ENCODE results near the gene TMEM233. TPM values are rescaled to one million over a fixed set of nuclear protein-coding genes. Genes with fewer than 3 reads are reported as not detected.

TMEM233 gene
- polyA plus RNA-seq, 2 of the 4 experiments (the other 2 are of a cell fraction), result not detected

GRCh38 chr12:119678459-119678858 is 84.9 kb downstream of the TMEM233 start (continued):
- TF ChIP-seq, protein P1, sequence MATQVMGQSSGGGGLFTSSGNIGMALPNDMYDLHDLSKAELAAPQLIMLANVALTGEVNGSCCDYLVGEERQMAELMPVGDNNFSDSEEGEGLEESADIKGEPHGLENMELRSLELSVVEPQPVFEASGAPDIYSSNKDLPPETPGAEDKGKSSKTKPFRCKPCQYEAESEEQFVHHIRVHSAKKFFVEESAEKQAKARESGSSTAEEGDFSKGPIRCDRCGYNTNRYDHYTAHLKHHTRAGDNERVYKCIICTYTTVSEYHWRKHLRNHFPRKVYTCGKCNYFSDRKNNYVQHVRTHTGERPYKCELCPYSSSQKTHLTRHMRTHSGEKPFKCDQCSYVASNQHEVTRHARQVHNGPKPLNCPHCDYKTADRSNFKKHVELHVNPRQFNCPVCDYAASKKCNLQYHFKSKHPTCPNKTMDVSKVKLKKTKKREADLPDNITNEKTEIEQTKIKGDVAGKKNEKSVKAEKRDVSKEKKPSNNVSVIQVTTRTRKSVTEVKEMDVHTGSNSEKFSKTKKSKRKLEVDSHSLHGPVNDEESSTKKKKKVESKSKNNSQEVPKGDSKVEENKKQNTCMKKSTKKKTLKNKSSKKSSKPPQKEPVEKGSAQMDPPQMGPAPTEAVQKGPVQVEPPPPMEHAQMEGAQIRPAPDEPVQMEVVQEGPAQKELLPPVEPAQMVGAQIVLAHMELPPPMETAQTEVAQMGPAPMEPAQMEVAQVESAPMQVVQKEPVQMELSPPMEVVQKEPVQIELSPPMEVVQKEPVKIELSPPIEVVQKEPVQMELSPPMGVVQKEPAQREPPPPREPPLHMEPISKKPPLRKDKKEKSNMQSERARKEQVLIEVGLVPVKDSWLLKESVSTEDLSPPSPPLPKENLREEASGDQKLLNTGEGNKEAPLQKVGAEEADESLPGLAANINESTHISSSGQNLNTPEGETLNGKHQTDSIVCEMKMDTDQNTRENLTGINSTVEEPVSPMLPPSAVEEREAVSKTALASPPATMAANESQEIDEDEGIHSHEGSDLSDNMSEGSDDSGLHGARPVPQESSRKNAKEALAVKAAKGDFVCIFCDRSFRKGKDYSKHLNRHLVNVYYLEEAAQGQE (IDR thresholded peaks at IDR 0.05), result no peak

- no peak for DNase-seq (ENCODE audit: low read depth in 1 of 2, low spot score in 1 of 2)
- WGBS (ENCODE audit: missing lambda C conversion rate), result 86% methylated on average over 5 of the region's 5 CpGs
- no peak overlapping the region for H3K27ac ChIP-seq
- TF ChIP-seq MAZ (IDR thresholded peaks at IDR 0.05; ENCODE audit: borderline replicate concordance, low read depth, low read length), result no peak
- TF ChIP-seq, protein P1 (IDR thresholded peaks at IDR 0.05), result no peak
- POLR2A ChIA-PET, result no interaction called here
- no peak for ATAC-seq
- H3K4me1 ChIP-seq, result 0 out of 3 replicates have a peak, but pooled peaks cover 5% of the 10 kb centered on the region
- H3K4me3 ChIP-seq, result no peak overlapping the region
- CTCF ChIA-PET, result interaction anchor here (1.0 to 1.3 kb wide), 2 partner anchors 16 to 1303 kb away, joined by 3 to 4 read pairs; partner anchors contain the start of gene SUDS3
- no peak for FAIRE-seq
- H3K9me3 ChIP-seq, result no peaks in the 10 kb centered on the region
- no peak overlapping the region for H3K4me2 ChIP-seq
Observed at GRCh38 chr12:119679081-119679480, 85.5 kb downstream of the TMEM233 start.

DNA sequence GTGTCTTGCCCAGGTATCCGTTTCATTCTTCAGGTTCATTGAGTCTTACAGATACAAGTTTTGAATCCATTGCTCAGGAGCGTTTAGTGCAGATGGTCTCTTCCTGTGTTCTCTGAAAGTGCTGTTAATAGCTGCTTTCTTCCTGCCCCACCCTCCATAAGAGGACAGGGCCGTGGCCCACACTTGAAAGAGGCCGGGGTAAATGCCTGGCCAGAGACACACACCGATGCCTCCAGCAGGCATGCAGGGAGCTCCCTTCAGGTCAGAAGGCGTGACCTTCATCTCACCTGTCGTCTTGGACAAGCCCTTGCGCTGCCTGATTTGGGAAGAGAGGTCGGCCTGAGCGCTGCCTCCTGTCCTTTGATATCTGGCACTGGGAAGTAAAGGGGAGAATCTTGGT is 85.9 kb downstream of the TMEM233 start:
- 94% methylated on average over 10 of the region's 10 CpGs for WGBS (ENCODE audit: missing lambda C conversion rate)
- POLR2A ChIA-PET, result no interaction called here
- no peak overlapping the region for H3K4me3 ChIP-seq
- DNase-seq (ENCODE audit: low read depth in 1 of 2, low spot score in 1 of 2) (no peak), ATAC-seq (no peak), FAIRE-seq (no peak)
- no peak overlapping the region for H3K4me2 ChIP-seq
- no peaks in the 10 kb centered on the region for H3K9me3 ChIP-seq
- CTCF ChIA-PET, result interaction anchor here (1.0 to 1.3 kb wide), 2 partner anchors 16 to 1303 kb away, joined by 3 to 4 read pairs; partner anchors contain the start of gene SUDS3
- TF ChIP-seq RFX5 (IDR thresholded peaks at IDR 0.05), result no peak
- no peak for TF ChIP-seq RARB (CRISPR knock-in tag; IDR thresholded peaks at IDR 0.05)
- no peak for TF ChIP-seq FOSL2 (IDR thresholded peaks at IDR 0.05)
- no peak for TF ChIP-seq FOSL2 (CRISPR knock-in tag; IDR thresholded peaks at IDR 0.05)
- TF ChIP-seq FOXS1 (CRISPR knock-in tag; IDR thresholded peaks at IDR 0.05), result no peak
- TF ChIP-seq CEBPB (IDR thresholded peaks at IDR 0.05), result no peak
- no peak for TF ChIP-seq HOXA7 (CRISPR knock-in tag; IDR thresholded peaks at IDR 0.05)
- TF ChIP-seq PHF8 (IDR thresholded peaks at IDR 0.05; ENCODE audit: borderline replicate concordance, low read depth), result no peak
- no peak for TF ChIP-seq NR3C1 (IDR thresholded peaks at IDR 0.05)
- TF ChIP-seq, protein P2, sequence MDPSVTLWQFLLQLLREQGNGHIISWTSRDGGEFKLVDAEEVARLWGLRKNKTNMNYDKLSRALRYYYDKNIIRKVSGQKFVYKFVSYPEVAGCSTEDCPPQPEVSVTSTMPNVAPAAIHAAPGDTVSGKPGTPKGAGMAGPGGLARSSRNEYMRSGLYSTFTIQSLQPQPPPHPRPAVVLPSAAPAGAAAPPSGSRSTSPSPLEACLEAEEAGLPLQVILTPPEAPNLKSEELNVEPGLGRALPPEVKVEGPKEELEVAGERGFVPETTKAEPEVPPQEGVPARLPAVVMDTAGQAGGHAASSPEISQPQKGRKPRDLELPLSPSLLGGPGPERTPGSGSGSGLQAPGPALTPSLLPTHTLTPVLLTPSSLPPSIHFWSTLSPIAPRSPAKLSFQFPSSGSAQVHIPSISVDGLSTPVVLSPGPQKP (IDR thresholded peaks at IDR 0.05; ENCODE audit: low read depth, low read length), result no peak
- no peak for TF ChIP-seq MYC (IDR thresholded peaks at IDR 0.05; ENCODE audit: borderline replicate concordance, low read length)
- no peak for TF ChIP-seq BHLHE40 (IDR thresholded peaks at IDR 0.05; ENCODE audit: low read depth, low read length)
- TF ChIP-seq HOXB13 (CRISPR knock-in tag; IDR thresholded peaks at IDR 0.05; ENCODE audit: low read depth), result no peak
- TF ChIP-seq KDM5A (IDR thresholded peaks at IDR 0.05), result no peak
- TF ChIP-seq POLR2AphosphoS2 (conservative IDR thresholded peaks at IDR 0.05; ENCODE audit: low read length), result no peak
- no peak for TF ChIP-seq CHD4 (IDR thresholded peaks at IDR 0.05; ENCODE audit: borderline replicate concordance)
- TF ChIP-seq ESRRA (IDR thresholded peaks at IDR 0.05; ENCODE audit: borderline replicate concordance, low read length), result no peak
- no peak for TF ChIP-seq ZFP36 (IDR thresholded peaks at IDR 0.05; ENCODE audit: borderline replicate concordance, partially characterized antibody)
- H3K4me1 ChIP-seq, result peaks cover 8% of the 10 kb centered on the region; the same call in 1 of the 3 replicates
- no peak overlapping the region for H3K27ac ChIP-seq

Measured in A549 (cell line).